Mesodermal cell (in vitro differentiated cells): ENCODE results near the gene RAD17. TPM values are rescaled to one million over a fixed set of nuclear protein-coding genes. Genes with fewer than 3 reads are reported as not detected.
A peak's percentile ranks its signal among the peaks of the same experiment; 100 is the strongest.
"Not testable (repeated sequence)": the region's sequence is repeated elsewhere in the genome, so short reads cannot be mapped to it uniquely, and the experiment has no call there.

Source experiments
- H3K27ac ChIP-seq: 2 replicates; pipeline ENCODE4 v1.7.0; 2013; ENCODE audit warnings: mild to moderate bottlenecking, low read depth, low read length, moderate library complexity; ENCODE audit not compliant: severe bottlenecking
- H3K36me3 ChIP-seq: 2 replicates; pipeline ENCODE4 v1.7.1; 2013; ENCODE audit warnings: mild to moderate bottlenecking, low read length, moderate library complexity; ENCODE audit not compliant: control insufficient read depth, insufficient read depth
- H3K4me1 ChIP-seq: one replicate; pipeline ENCODE4 v1.7.1; 2013; ENCODE audit warnings: mild to moderate bottlenecking, low read length; ENCODE audit not compliant: insufficient read depth, control insufficient read depth, poor library complexity, severe bottlenecking
- H3K4me3 ChIP-seq: 2 replicates; pipeline ENCODE4 v1.7.0; 2013; ENCODE audit warnings: low read length, control low read depth, mild to moderate bottlenecking; ENCODE audit not compliant: insufficient read depth, poor library complexity, severe bottlenecking; ENCODE audit errors: extremely low read depth
- H3K9me3 ChIP-seq: 2 replicates; pipeline ENCODE4 v1.7.1; 2013; ENCODE audit warnings: mild to moderate bottlenecking, low read length, moderate library complexity; ENCODE audit not compliant: control insufficient read depth
- WGBS, 2 experiments: methylation state at CpG; one replicate each; pipeline ENCODE4 v1.1.5; 2013; ENCODE audit warnings: missing lambda C conversion rate in 2 of 2; ENCODE audit not compliant: insufficient coverage in 2 of 2; 5-methylcytosine and 5-hydroxymethylcytosine counted together
- polyA plus RNA-seq, 2 experiments: library from polyadenylated mRNA; stranded (reverse); fragments of 50-300 nt; gene quantifications; one replicate each; pipeline ENCODE4 v1.2.3, GENCODE V29; 2013

RAD17 gene, protein sequence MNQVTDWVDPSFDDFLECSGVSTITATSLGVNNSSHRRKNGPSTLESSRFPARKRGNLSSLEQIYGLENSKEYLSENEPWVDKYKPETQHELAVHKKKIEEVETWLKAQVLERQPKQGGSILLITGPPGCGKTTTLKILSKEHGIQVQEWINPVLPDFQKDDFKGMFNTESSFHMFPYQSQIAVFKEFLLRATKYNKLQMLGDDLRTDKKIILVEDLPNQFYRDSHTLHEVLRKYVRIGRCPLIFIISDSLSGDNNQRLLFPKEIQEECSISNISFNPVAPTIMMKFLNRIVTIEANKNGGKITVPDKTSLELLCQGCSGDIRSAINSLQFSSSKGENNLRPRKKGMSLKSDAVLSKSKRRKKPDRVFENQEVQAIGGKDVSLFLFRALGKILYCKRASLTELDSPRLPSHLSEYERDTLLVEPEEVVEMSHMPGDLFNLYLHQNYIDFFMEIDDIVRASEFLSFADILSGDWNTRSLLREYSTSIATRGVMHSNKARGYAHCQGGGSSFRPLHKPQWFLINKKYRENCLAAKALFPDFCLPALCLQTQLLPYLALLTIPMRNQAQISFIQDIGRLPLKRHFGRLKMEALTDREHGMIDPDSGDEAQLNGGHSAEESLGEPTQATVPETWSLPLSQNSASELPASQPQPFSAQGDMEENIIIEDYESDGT
- polyA plus RNA-seq (2013, experiment 1 of 2) = 30.9 TPM
- 30.9 TPM for polyA plus RNA-seq (2013, experiment 2 of 2)

DNA sequence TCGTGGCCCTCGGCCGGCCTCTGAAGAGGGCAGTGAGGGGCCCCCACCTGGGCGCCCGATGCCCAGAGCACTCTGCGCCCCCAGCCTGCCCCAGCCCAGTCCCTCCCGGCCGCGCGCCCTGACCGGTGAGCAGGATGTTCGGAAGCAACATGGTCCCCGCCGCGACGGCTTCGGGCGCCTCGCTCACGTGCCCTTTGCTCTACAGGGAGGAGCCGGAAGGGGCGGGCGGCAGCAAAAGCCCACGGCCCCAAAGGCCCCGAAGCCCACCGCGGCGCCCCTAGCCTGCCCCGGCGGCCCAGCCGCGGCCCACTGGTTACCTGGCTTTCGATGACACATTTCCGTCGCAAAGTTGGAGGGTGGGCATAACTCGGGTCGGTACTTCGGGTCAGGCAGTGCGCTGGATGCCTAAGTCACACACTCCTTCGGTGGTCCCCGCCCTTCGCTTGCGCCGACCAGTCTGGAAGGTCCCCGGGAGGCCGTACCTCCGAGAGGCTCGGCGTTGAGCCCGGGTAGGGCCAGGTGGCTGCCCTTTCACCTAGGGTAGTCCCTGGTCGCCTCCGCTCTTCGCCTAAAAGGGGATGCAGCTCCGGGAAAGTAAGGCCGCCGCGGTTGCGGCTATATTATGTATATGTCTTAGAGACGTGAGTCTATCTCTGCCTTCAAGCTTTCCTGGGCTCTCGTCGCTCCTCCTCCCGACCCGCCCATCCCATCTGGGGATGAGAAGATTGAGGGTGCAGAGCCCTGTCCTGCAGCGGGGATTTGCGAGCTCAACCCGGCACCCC, at the start of gene RAD17, which contains the start of the genes AK6 and TAF9:
Gene RAD17, plus strand, starts transcription at position 479 of the 782 bp plus-strand sequence. CDS start 2,391 bp downstream, outside the sequence.
Gene AK6, minus strand, starts transcription at position 181 of the 782 bp plus-strand sequence. Its CDS starts 30 bp downstream, at position 151.
Gene TAF9, minus strand, starts transcription at position 181 of the 782 bp plus-strand sequence. CDS start 3,783 bp downstream, outside the sequence.
- Histone ChIP-seq H3K27ac (peak within 1 kb of the TSS; percentile 100), H3K4me3 (peak within 1 kb of the TSS; percentile 79), H3K4me1 (peaks cover 2% of the 10 kb centered on the region), H3K9me3 (no peaks in the 10 kb centered on the region), H3K36me3 (peaks cover 32% of the 10 kb centered on the region)
- 0% methylated on average over 45 to 46 of the region's 66 CpGs for WGBS, 2 experiments

- no peak overlapping the region for H3K4me3 ChIP-seq
Measured at GRCh38 chr5:69326365-69326764, 43.3 kb upstream of the RAD17 start.

DNA sequence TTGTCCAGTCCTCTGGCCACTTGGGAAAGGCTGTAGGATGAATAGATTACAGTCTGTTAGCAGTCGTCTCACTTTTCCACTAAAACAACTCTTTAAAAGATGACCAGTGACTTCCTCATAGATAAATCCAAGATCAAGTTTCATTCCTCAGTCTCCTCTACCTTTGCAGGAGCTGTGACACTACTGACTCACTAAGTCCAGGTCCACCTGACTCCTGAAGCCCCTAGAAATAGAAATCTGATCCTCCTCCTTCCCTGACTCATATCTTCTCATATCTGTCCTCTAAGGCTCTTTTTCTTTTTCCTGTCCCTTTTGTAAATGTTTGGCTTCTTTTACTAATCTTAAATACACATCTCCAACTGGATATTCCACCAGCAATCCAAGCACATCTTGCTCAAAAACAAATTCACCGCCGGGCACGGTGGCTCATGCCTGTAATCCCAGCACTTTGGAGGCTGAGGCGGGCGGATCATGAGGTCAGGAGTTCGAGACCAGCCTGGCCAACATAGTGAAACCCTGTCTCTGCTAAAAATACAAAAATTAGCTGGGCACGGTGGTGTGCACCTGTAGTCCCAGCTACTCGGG, 39.6 kb upstream of the RAD17 start:
- WGBS, 2 experiments = 89 to 91% methylated on average over 6 to 9 of the region's 9 CpGs
- Histone ChIP-seq H3K27ac (no peak overlapping the region), H3K36me3 (no peaks in the 10 kb centered on the region), H3K4me3 (no peak overlapping the region), H3K9me3 (no peaks in the 10 kb centered on the region), H3K4me1 (no peaks in the 10 kb centered on the region)

More at GRCh38 chr5:69326365-69326764, 43.3 kb upstream of the RAD17 start:
- Histone ChIP-seq H3K4me1 (no peaks in the 10 kb centered on the region), H3K36me3 (no peaks in the 10 kb centered on the region), H3K27ac (no peak overlapping the region), H3K9me3 (no peaks in the 10 kb centered on the region)
- WGBS, 2 experiments = no CpG with 5 or more reads among the region's 1 CpG

DNA sequence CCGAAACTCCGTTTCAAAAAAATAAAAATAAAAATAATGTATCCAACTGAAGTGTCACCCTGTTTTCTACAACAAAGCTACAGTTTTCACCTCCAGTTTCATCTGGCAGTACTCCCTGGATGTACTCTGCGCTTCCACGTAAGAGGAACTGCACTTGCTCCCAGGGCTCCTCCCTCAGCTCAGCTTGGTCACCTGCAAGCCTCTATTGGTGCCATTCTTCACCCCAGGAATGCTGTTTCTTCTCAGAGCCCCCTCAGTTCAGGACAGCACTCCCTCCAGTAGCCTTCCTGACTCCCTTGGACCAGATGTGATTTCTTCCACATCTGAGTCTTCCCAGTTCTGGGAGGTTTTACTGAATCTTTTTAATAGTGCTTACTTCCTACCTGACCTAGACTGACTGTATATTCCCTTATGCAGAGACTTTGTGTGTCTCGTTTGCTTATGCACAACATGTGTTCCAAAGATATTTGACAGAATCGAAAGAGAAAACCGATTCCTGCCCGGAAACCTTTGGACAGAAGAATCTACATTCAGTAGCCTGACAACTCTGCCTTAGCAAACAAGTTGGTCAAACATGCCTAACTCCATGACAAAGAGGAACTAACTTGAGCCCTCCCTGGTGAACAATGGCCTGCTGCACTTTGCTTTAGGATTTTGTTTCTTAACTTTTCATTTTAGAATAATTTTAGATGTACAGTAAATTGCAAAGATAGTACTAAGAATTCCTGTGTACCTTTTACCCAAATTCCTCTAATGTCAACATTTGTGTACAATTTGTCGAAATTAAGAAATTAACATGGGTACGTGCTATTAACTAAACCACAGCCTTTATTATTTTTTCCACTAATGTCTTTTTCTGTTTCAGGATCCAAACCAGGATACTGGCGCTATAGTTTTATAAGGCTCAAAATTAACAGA, 37.8 kb upstream of the RAD17 start:
- Histone ChIP-seq H3K4me1 (no peaks in the 10 kb centered on the region), H3K36me3 (no peaks in the 10 kb centered on the region), H3K4me3 (peak overlapping the region; percentile 30), H3K9me3 (no peaks in the 10 kb centered on the region), H3K27ac (no peak overlapping the region)
- 74 to 79% methylated on average over 7 to 9 of the region's 11 CpGs for WGBS, 2 experiments

DNA sequence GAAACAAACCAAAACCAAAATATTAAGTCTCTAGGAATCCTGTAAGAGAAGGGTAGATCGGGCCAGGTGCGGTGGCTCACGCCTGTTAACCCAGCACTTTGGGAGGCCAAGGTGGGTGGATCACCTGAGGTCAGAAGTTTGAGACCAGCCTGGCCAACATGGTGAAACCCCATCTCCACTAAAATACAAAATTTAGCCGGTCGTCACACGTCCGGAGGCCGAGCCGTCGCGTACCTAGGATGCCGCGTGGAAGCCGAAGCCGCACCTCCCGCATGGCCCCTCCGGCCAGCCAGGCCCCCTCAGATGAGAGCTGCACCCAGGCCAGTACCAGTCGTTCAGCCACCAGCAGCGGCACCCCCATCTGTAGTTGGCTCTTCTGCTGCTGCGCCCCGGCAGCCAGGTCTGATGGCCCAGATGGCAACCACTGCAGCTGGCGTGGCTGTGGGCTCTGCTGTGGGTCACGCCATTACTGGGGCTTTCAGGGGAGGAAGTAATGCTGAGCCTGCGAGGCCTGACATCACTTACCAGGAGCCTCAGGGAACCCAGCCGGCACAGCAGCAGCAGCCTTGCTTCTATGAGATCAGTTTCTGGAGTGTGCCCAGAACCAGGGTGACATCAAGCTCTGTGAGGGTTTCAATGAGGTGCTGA, 35.8 kb upstream of the RAD17 start:
- 95 to 98% methylated on average over 17 to 20 of the region's 25 CpGs for WGBS, 2 experiments
- H3K4me3 ChIP-seq, H3K27ac ChIP-seq, H3K36me3 ChIP-seq, H3K4me1 ChIP-seq, H3K9me3 ChIP-seq: not testable (repeated sequence)

GRCh38 chr5:69334793-69335268, 34.8 kb upstream of the RAD17 start:
- Histone ChIP-seq H3K4me3 (no peak overlapping the region), H3K36me3 (no peaks in the 10 kb centered on the region), H3K9me3 (no peaks in the 10 kb centered on the region), H3K4me1 (no peaks in the 10 kb centered on the region), H3K27ac (no peak overlapping the region)
- WGBS, 2 experiments = 17 to 22% methylated on average over 16 to 18 of the region's 18 CpGs

GRCh38 chr5:69335341-69335935, 34.2 kb upstream of the RAD17 start:
- Histone ChIP-seq H3K36me3 (no peaks in the 10 kb centered on the region), H3K4me3 (no peak overlapping the region), H3K9me3 (no peaks in the 10 kb centered on the region), H3K27ac (no peak overlapping the region), H3K4me1 (no peaks in the 10 kb centered on the region)
- WGBS, 2 experiments = 90 to 93% methylated on average over 6 to 7 of the region's 7 CpGs

DNA sequence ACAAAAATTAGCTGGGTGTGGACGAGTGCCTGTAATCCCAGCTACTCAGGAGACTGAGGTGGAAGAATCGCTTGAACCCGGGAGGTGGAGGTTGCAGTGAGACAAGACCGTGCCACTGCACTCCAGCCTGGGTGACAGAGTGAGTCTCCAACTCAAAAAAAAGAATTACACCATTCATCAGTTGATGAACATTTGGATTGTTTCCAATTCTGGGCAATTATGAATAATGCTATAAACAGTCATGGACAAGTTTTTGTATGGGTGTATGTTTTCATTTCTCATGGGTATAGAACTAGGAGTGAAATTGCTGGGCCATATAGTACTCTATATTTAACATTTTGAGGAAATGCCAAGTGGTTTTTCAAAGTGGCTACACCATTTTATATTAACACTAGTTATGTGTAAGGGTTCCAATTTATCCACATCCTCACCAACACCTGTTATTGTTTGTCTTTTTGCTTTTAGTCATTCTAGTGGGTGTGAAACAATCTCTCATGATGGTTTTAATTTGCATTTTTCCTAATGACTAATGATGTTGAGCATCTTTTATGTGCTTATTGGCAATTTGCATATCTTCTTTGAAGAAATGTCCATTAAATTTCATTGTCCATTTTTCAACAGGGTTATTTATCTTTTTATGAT, 28.0 kb upstream of the RAD17 start:
- Histone ChIP-seq H3K4me3 (no peak overlapping the region), H3K4me1 (no peaks in the 10 kb centered on the region), H3K36me3 (no peaks in the 10 kb centered on the region), H3K9me3 (no peaks in the 10 kb centered on the region), H3K27ac (no peak overlapping the region)
- 81 to 100% methylated on average over 1 to 3 of the region's 4 CpGs for WGBS, 2 experiments
